CD4-positive, alpha-beta T cell treated with Interleukin-17A for 4 hours (primary cell): ENCODE measurements around the gene GGA1.
A peak's percentile ranks its signal among the peaks of the same experiment; 100 is the strongest.

Experiments
- DNase-seq: peaks from one replicate; pipeline ENCODE4 v3.0.0-alpha.2; 2020; ENCODE audit warnings: mixed read lengths

GGA1 gene

DNA sequence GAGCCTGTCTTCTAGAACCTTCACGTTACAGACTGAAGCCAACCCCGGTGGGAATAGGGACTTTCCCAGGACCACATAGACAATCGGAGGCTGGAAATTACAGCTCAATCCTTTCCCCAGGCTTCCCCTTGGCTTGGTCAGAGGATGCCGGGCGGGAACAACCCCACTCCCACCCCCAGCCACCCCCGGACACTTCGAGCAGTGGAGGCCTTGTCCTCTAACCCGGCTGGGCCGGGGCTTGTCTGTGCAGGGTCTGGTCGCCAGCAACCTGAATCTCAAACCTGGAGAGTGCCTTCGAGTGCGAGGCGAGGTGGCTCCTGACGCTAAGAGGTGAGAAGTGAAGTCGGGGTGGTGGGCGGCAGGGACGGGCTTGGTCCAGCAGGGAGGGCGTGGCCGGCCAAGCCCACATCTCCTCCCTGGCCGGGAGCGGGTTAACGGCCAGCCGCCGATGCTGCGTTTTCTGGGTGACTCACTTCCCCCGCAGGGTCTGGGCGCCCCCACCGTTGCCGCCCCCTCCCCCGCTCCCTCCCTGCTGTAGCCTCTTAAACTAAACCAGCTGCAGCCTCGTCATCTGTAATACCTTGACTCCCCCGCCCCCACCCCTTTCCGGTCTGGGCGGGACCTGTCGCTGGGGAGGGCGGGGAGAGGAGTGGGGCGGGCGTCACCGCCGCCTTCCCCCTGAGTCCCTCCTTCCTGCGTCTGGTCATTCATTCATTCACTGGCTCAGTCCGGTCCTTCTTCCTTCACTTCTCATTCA is 68.3 kb downstream of the GGA1 start:
- peak; percentile 98 for DNase-seq

GRCh38 chr22:37677493-37677974 is 68.9 kb downstream of the GGA1 start:
- DNase-seq: no peak

- no peak for DNase-seq
These were observed 69.7 kb downstream of the GGA1 start for GRCh38 chr22:37678372-37678771.

- no peak for DNase-seq
These were observed 71.0 kb downstream of the GGA1 start for GRCh38 chr22:37679670-37680069.

DNA sequence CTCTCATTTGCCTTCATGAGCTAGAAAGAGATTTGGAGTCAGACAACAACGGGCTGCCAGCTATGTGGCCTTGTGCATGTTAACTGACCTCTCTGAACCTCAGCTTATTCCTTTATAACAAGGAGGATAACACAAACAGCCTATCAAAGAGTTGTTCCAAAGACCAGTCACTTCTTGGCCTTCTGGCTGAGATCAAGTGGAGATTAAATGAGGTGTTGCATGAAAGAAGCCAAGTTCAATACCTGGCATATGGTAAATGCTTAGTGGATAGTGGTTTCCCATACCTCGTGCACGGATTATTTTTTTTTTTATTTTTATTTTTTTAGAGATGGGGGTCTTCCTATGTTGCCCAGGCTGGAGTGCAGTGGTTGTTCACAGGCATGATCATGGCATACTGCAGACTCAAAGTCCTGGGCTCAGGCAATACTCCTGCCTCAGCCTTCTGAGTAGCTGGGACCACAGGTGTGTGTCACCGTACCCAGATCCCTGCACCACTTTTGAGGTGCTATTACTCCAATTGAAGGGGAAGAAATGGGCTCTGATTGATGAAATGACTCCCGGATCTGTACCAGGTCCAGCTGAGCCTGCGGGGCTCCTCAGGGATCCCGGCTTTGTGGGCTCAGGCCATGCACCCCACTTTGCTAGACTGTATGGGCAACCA is 71.7 kb downstream of the GGA1 start:
- DNase-seq: no peak

- no peak for DNase-seq
These were observed 72.4 kb downstream of the GGA1 start for GRCh38 chr22:37681001-37681424.

GRCh38 chr22:37681556-37682049 is 73.0 kb downstream of the GGA1 start:
- peak; percentile 82 for DNase-seq
